Mesangial cell (primary cell): ENCODE results near the gene MPI. TPM values are rescaled to one million over a fixed set of nuclear protein-coding genes. Genes with fewer than 3 reads are reported as not detected.

Experiments
- total RNA-seq: library from RNA; depleted of rRNA; stranded (reverse); fragments of >200 nt; gene quantifications from 2 replicates; pipeline ENCODE4 v1.2.3, GENCODE V29; 2015

Gene MPI, protein sequence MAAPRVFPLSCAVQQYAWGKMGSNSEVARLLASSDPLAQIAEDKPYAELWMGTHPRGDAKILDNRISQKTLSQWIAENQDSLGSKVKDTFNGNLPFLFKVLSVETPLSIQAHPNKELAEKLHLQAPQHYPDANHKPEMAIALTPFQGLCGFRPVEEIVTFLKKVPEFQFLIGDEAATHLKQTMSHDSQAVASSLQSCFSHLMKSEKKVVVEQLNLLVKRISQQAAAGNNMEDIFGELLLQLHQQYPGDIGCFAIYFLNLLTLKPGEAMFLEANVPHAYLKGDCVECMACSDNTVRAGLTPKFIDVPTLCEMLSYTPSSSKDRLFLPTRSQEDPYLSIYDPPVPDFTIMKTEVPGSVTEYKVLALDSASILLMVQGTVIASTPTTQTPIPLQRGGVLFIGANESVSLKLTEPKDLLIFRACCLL
- 61.3 and 68.7 TPM in 2 replicates for total RNA-seq

DNA sequence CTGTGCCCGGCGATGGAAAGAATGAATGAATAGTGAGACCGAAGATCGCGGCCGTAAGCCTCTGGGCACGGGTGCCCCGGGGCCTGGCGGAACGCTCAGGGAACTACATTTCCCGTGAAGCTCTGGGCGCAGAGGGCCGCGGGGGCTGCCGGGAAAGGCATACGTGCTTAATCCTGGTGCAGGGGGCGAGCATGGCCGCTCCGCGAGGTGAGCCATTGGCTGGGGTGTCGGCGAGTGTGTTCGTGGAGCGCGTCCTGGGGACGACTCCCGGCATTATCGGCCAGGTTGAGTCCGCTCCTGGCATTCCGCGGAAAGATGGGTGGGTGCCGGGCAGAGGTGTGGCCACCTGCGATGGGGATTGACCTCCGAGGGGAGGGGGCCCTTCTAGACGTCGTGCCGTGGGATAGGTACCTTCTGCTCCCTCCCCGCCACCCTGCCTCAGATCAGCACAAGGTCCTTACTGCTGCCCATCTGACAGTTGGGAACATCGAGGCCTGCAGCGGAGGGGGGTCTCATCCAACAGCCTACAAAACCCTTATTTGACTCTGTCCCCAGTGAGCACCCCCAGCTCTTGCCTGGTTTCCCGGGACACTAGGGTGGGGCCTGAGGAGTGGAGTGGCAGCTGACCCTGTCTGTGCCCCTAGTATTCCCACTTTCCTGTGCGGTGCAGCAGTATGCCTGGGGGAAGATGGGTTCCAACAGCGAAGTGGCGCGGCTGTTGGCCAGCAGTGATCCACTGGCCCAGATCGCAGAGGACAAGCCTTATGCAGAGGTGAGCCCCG, at the start of gene MPI:
Gene MPI (plus strand): TSS at position 160 of the 782 bp plus-strand sequence. CDS start 32 bp downstream, at position 192.

DNA sequence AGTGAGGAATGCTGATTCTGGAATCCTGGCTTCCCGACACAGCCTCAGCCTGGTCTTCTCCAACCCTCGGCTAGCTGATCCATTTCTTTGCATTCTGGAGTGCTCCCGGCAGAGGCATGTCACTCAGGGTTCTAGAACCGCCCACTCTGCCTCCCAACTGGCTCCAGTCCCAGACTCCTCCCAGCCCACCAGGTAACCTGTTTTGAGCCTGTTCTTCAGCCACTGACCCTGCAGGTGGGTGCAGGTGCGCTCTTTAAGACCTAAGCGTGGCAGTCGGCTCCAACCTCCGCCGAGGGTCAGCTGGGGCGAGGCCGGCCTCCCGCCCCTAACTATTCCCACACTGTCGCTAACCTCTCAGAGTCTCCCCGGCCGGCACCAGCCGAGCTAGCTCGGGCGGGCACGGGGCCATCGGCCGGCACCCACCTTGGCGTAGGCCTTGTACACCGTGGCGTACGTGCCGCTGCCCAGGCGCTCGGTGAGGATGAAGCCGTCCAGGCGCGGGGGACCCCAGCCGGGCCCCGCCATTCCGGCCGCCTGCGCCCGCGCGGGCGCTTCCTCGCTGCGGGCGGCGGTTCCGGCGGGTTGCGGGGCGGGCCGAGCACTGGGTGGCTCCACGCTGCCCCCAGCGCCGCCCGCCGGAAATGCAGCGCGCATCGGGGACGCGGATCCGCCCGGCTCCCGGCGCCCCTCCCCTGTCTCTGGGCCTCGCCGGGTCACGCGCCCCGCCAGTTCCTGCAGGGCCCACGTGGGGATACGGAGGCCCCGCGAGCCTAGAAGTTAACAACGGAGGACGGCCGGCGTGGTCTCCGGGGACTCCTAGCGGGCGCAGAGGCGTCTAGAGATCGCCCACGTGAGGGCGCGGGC, 47.0 kb upstream of the MPI start, which contains the start of gene ULK3:
Gene ULK3 (minus strand): TSS at position 576 of the 864 bp plus-strand sequence. CDS start 51 bp downstream, at position 525.

DNA sequence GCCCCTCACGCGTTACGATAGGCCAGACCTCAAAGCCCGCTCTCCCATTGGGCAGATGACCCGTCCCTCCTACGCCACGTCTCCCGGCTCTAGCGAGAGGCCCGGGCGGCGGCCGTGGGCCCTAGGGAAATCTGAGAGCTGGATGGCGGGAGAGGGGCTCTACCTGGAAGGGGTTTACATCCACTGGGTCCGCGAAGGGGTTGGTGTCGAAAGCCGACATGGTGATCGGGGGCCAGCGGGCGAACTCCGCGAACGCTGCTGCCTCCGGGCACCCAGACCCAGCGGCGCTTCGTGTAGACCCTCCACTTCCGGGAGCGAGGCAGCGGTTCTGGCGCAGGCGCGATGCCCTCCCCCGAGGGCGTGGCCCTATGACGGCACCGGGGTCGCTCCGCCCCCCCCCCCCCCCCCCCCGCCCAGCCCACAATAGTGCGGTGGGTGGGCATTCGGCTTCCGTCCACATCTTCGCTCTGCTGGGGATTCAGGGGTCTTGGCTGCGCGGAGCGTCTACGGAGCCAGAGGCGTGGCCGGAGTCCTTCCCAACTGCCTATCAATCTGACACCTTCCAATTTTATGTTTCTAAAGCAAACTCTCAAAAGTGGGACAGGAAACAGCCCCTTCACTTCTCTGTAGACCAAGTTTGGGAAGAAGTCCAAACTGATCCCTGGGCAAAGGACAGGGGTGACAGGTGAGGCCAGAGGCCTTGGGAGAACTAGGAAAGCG, 16.6 kb upstream of the MPI start, which contains the start of gene SCAMP2:
Gene SCAMP2 (minus strand): TSS at position 330 of the 720 bp plus-strand sequence. CDS start 110 bp downstream, at position 220.

DNA sequence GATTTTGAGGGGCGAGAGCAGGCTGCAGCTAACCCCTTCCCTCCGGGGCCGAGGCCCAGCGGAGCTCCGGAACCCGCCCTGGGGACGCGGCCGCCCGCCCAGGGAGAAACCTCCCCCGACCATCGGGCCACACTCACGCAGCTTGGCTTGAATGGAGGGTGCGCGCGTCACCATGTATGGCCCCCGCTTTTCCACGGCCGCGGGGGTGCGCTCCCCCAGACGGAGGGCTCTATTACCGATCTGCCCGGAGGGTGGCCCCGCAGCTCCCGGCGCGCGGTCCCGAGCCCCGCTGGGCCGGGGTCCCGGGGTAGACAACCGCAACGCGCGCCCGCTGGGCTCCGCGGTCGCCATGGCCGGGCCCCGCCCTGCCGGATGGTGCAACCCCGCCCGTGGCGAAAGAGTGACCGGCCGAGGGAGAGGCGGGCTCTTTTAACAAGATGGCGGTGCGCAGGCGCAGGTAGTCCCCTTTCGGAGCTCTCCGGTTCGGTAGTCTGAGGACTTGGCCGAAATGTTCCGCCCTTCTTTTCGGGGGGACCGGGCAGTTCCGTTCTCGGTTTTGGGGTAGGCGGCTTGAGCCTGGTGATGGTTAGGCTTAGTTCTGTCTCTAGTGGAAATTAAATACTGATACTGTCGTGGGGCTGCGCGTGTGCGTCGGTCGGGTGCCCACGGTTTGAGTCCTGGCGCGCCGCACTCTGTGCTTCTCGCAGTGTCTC, 16.8 kb downstream of the MPI start, which contains the start of gene FAM219B:
Gene FAM219B (minus strand): TSS at position 402 of the 713 bp plus-strand sequence. CDS start 51 bp downstream, at position 351.

DNA sequence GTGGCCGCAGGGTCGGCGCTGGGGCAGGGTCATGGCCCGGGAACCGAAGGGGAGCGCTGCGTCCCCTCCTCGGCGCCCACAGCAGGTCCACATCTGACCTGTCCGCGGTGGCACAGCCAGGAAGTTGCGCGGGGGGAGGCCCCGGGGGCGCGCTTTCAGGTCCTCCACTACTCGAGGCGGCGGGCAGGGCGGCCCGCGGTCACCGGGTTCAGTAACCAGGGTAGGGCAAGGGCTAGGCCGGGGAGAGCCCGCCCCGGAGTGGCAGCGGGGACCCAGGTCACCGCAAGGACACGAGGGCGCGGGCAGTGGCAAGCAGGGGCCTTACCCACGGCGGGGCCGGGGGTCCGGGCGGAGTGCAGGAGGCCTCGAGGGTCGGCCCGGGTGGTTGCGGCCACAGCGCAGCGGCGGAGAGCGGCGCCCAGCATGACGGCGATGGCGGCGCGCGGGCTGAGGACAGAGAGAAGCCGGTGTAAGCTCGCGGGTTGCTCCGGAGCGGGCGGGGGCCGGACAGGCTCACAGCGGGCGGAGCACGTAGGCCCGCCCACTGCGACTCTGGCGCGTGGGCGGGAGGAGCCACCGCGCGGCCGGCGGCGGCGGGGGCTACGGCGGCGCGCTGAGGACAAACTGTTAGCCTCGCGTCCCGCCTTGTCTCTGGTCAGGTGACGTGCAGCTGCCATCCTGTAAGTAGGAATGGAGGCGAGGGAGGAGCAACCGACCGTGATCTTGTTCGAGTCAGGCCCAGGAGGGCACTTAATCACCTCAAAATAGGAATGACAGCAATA, 47.9 kb downstream of the MPI start, which contains the start of gene COX5A:
Gene COX5A (minus strand): TSS at position 484 of the 782 bp plus-strand sequence. CDS start 59 bp downstream, at position 425.

Other genes starting within 250 kb of the MPI start
- gene EDC3, start 194.0 kb upstream of the MPI start, total RNA-seq = 14.1 and 15.6 TPM in 2 replicates
- gene CYP1A1, start 164.5 kb upstream of the MPI start, total RNA-seq = not detected in 2 replicates
- not detected in 2 replicates for gene CYP1A2, start 141.2 kb upstream of the MPI start, total RNA-seq
- 34.4 and 40.1 TPM in 2 replicates for gene CSK, start 108.0 kb upstream of the MPI start, total RNA-seq
- not detected in 2 replicates for gene LMAN1L, start 77.2 kb upstream of the MPI start, total RNA-seq
- not detected in 2 replicates for gene CPLX3, start 63.4 kb upstream of the MPI start, total RNA-seq
- gene ULK3, start 46.9 kb upstream of the MPI start, total RNA-seq = 18.6 and 31.4 TPM in 2 replicates
- 58.2 and 76.9 TPM in 2 replicates for gene SCAMP2, start 16.7 kb upstream of the MPI start, total RNA-seq
- gene FAM219B, start 16.8 kb downstream of the MPI start, total RNA-seq = 32.1 and 39.7 TPM in 2 replicates
- 168 and 220 TPM in 2 replicates for gene COX5A, start 48.0 kb downstream of the MPI start, total RNA-seq
- 6.0 and 8.7 TPM in 2 replicates for gene RPP25, start 66.7 kb downstream of the MPI start, total RNA-seq
- 9.3 and 11.5 TPM in 2 replicates for gene SCAMP5, start 105.5 kb downstream of the MPI start, total RNA-seq
- gene PPCDC, start 133.5 kb downstream of the MPI start, total RNA-seq = 13.9 and 39.6 TPM in 2 replicates